Esophagus squamous epithelium (tissue), 4 donors: ENCODE measurements around the gene RAB40C.

Experiments
- CTCF ChIP-seq, 6 experiments: fragments of 450-650 bp in 4 of 6; fragments of 200-600 bp in 2 of 6; sonication (generic) in 2 of 6; IDR thresholded peaks; one replicate each; pipeline ENCODE4 v1.5.1; 2016 to 2019; ENCODE audit warnings: antibody characterized with exemption in 6 of 6, mild to moderate bottlenecking in 4 of 6, moderate library complexity in 4 of 6
- POLR2A ChIP-seq, 4 donors: fragments of 450-650 bp; IDR thresholded peaks; one replicate each; pipeline ENCODE4 v1.6.1; 2017; ENCODE audit warnings: antibody characterized with exemption in 4 of 4, mild to moderate bottlenecking in 4 of 4, moderate library complexity in 3 of 4

- TF ChIP-seq CTCF (IDR thresholded peaks at IDR 0.05) (no peak), POLR2A (IDR thresholded peaks at IDR 0.05) (no peak)
These were observed 48.2 kb downstream of the RAB40C start for GRCh38 chr16:638034-638543.
